HFF-Myc (cell line): ENCODE data around the gene PVR.
A peak's percentile ranks its signal among the peaks of the same experiment; 100 is the strongest.
"Not testable (repeated sequence)": the region's sequence is repeated elsewhere in the genome, so short reads cannot be mapped to it uniquely, and the experiment has no call there.

Experiments
- DNase-seq: peaks from one replicate; pipeline ENCODE4 v3.0.0-alpha.2; 2011; ENCODE audit warnings: low read depth; ENCODE audit errors: extremely low read depth
- H3K4me3 ChIP-seq: replicated peaks from 2 replicates; pipeline ENCODE4 v1.5.1; 2011; ENCODE audit warnings: low read depth, mild to moderate bottlenecking, control low read depth, low read length
- TF ChIP-seq, protein P1 (sequence below): IDR thresholded peaks from 2 replicates; pipeline ENCODE4 v1.5.1; 2012; ENCODE audit warnings: mild to moderate bottlenecking, low read depth, low read length, control low read depth; ENCODE audit errors: missing control alignments

PVR gene

DNA sequence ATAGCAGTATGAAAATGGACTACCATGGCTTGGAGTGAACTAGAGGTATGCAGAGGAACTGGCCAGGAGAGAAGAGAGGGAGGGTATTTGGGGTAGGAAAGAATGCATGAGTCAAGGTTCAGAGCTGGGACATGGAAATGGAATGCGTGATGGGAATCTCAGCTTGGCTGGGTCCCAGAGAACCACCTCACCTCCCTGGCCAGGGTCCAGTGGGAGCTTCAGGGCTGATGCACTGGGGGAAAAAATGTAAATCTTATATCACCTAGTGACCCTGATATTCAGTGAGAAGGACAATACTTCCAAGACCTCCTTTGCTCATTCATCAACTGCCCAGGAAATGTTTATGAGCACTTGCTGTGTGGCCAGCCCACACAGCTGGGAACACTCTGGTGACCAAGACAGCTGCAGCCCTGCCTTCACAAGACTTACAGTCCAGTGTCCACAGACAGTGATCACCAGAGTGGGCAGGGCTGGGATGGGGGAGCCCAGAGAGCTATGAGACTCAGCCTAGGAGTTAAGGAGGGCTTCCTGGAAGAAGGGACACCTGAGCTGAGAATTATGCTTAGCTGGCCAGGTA, 17.6 kb upstream of the PVR start:
- TF ChIP-seq, protein P1, sequence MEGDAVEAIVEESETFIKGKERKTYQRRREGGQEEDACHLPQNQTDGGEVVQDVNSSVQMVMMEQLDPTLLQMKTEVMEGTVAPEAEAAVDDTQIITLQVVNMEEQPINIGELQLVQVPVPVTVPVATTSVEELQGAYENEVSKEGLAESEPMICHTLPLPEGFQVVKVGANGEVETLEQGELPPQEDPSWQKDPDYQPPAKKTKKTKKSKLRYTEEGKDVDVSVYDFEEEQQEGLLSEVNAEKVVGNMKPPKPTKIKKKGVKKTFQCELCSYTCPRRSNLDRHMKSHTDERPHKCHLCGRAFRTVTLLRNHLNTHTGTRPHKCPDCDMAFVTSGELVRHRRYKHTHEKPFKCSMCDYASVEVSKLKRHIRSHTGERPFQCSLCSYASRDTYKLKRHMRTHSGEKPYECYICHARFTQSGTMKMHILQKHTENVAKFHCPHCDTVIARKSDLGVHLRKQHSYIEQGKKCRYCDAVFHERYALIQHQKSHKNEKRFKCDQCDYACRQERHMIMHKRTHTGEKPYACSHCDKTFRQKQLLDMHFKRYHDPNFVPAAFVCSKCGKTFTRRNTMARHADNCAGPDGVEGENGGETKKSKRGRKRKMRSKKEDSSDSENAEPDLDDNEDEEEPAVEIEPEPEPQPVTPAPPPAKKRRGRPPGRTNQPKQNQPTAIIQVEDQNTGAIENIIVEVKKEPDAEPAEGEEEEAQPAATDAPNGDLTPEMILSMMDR, result no peak
- H3K4me3 ChIP-seq, result no peak overlapping the region
- peak; percentile 76 for DNase-seq

DNA sequence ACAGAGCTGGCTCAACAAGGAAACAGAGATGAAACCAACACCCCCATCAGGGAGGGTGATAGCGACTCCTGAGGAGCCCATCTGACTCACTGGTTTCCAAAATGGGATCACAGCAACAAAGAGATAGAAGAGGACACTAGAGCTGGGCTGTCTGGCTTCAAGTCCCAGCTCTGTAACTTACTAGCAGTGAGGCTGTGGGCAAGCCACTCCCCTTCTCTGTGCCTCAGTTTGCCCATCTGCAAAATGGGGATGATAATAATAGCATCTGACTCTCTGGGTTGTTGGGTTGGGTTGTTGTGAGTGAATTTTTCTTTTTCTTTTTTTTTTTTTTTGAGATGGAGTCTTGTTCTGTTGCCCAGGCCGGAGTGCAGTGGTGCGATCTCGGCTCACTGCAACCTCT, 16.1 kb upstream of the PVR start:
- H3K4me3 ChIP-seq, result no peak overlapping the region
- TF ChIP-seq, protein P1, result no peak

DNA sequence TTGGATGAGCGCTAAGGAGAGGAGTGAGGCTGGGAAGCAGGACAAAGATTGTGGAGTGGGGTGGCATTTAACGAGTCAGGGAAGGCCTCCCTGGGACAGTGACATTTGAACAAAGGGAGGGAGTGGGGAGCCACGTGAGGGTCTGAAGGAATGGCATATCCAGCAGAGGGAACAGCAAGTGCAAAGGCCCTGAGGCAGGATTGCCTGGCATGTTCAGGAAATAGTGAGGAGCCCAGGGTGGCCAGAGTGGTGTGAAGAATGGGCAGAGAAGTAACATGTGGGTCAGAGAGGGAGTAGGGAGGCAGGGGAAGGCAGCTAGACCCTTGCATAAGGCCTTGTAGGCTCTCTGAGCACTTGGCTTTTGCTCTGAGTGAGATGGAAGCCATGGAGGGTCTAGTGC, 14.9 kb upstream of the PVR start:
- TF ChIP-seq, protein P1, result no peak
- no peak overlapping the region for H3K4me3 ChIP-seq
- no peak for DNase-seq

More for the DNA sequence above, 16.1 kb upstream of the PVR start:
- DNase-seq, result no peak

DNA sequence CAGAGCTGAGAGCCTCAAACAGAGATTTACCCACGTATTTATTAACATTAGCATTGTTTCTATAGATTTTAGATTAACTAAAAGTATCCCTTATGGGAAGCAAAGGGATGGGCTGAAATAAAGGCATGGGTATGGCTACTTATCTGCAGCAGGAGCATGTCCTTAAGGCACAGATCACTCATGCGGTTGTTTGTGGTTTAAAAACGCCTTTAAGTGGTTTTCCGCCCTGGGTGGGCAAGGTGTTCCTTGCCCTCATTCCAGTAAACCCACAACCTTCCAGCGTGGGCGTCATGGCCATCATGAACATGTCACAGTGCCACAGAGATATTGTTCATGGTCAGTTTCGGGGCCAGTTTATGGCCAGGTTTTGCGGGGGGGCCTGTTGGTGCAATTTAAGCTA, 12.1 kb upstream of the PVR start:
- DNase-seq, H3K4me3 ChIP-seq: not testable (repeated sequence)

DNA sequence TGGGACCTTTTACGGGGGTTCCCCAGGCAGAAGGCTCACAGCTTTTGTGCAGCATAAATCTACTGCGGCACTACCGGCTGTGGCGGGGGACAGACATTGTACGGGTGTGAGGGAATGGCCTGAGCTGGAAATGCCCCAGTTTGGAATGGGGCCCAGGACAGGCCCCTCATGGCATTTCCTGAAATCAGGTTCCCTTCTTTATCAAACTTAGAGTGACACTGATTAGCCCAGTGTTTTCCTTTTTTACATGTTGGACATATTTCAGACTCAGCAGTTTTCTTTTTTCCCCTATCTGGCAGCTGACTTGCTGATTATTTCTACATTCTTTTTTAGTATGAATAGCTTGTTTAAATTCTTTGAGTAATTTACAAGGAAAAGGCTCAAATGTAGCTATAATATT, 9.7 kb upstream of the PVR start:
- not testable (repeated sequence) for H3K4me3 ChIP-seq, DNase-seq

DNA sequence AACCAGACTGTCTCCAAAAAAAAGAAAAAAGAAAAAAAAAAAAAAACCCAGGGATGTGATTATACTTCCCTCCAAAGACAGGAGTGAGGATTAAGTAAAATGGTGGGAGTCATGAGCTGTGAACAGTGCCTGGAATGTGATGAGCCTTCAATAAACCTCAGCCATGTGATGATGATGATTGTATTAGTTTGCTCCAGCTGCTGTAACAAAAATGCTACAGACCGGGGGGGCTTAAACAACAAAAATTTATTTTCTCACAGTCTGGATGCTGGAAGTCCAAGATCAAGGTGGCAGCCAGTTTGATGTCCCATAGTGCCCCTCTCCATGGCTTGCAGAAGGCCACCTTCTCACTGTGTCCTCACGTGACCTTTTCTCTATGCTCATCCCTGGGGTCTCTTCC, 8.9 kb upstream of the PVR start:
- no peak overlapping the region for H3K4me3 ChIP-seq
- TF ChIP-seq, protein P1, result no peak
- DNase-seq, result no peak

DNA sequence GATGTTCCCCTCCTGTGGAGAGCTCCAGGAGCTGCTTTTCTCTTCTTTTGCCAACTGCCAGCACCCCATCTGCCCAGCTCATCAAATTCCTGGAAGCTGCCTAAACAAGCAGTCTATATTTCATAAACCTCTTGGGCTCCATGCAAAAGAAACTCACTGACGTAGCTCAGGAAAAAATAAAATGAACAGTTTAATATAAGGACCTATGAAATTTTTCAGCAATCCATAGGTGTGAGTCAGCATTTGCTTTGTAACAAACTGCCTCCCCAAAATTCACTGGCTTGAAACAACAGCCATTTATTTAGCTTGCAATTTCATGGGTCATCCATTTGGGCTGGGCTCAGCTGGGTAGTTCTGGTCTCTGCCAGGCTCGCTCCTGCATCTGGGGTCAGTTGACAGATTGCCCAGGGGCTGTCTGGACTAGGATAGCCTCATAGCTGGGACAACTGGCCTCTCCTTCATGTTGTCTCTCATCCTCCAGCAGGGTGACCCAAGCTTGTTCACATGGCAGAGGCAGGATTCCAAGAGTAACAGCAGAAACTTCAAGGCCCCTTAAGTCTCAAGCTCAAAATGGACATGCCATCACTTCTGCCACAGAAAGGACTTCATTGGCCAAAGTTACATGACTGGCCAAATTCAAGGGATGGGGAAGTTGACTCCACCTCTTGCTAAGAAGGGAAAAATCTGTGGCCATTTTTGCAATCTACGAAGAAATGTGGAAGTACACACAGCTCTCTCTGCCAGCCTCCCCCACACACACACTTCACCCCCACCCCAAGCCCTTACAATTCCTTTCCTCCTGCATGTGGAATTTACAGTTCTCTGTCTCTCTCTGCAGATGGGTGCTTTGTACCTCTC, 7.9 kb upstream of the PVR start:
- TF ChIP-seq, protein P1, result no peak
- no peak for DNase-seq
- H3K4me3 ChIP-seq, result no peak overlapping the region
